DOHH2 (cell line): ENCODE measurements around the gene SP6.

Source experiments
- H3F3A ChIP-seq: fragments of 200-600 bp; sonication (generic), shearing (Covaris generic); 2 replicates; pipeline ENCODE4 v1.6.0; 2016; ENCODE audit warnings: antibody characterized with exemption, mild to moderate bottlenecking; ENCODE audit not compliant: control insufficient read depth, insufficient read depth
- H3K27ac ChIP-seq: fragments of 200-600 bp; sonication (generic); 2 replicates; pipeline ENCODE4 v1.5.1; 2014; ENCODE audit warnings: low read depth, mild to moderate bottlenecking, low read length, moderate library complexity
- H3K27me3 ChIP-seq: fragments of 200-600 bp; sonication (generic); 2 replicates; pipeline ENCODE4 v1.6.1; 2014; ENCODE audit warnings: mild to moderate bottlenecking, low read length, mixed read lengths; ENCODE audit not compliant: control insufficient read depth
- H3K36me3 ChIP-seq: fragments of 200-600 bp; sonication (generic); 2 replicates; pipeline ENCODE4 v1.6.1; 2014; ENCODE audit warnings: mild to moderate bottlenecking, low read length, moderate library complexity, mixed read lengths; ENCODE audit not compliant: control insufficient read depth
- H3K4me1 ChIP-seq: fragments of 200-600 bp; sonication (generic); 2 replicates; pipeline ENCODE4 v1.6.1; 2014; ENCODE audit warnings: mild to moderate bottlenecking, low read length, mixed read lengths; ENCODE audit not compliant: control insufficient read depth
- H3K4me2 ChIP-seq: fragments of 200-600 bp; sonication (generic); 2 replicates; pipeline ENCODE4 v1.6.0; 2014; ENCODE audit warnings: mild to moderate bottlenecking, low read length, moderate library complexity
- H3K4me3 ChIP-seq: fragments of 200-600 bp; sonication (generic); 2 replicates; pipeline ENCODE4 v1.5.1; 2014; ENCODE audit warnings: mild to moderate bottlenecking, low read length, mixed read lengths
- H3K79me2 ChIP-seq: fragments of 200-600 bp; sonication (generic); 2 replicates; pipeline ENCODE4 v1.6.1; 2014; ENCODE audit warnings: mild to moderate bottlenecking, low read length, mixed read lengths; ENCODE audit not compliant: control insufficient read depth
- H3K9me2 ChIP-seq: fragments of 200-600 bp; sonication (generic); replicated peaks from 2 replicates; pipeline ENCODE4 v1.6.1; 2014; ENCODE audit warnings: mild to moderate bottlenecking, low read length, mixed read lengths; ENCODE audit not compliant: control insufficient read depth
- H3K9me3 ChIP-seq: fragments of 200-600 bp; sonication (generic); 2 replicates; pipeline ENCODE4 v1.6.1; 2014; ENCODE audit warnings: antibody characterized with exemption, low read length, mixed read lengths; ENCODE audit not compliant: control insufficient read depth, insufficient read depth
- H4K20me1 ChIP-seq: fragments of 200-600 bp; sonication (generic); 2 replicates; pipeline ENCODE4 v1.6.0; 2014; ENCODE audit warnings: low read depth, mild to moderate bottlenecking, antibody characterized with exemption, low read length, moderate library complexity; ENCODE audit not compliant: control insufficient read depth, insufficient read depth
- EZH2phosphoT487 ChIP-seq: fragments of 200-600 bp; sonication (generic); IDR thresholded peaks from 2 replicates; pipeline ENCODE4 v1.6.1; 2017; ENCODE audit warnings: borderline replicate concordance, mild to moderate bottlenecking, antibody characterized with exemption, low read length, moderate library complexity, mixed read lengths
- TF ChIP-seq, protein P1 (sequence below): fragments of 200-600 bp; sonication (generic); IDR thresholded peaks from one replicate; pipeline ENCODE4 v1.5.1; 2014; ENCODE audit warnings: antibody characterized with exemption, mild to moderate bottlenecking, low read depth, low read length; ENCODE audit not compliant: poor library complexity, severe bottlenecking

The SP6 gene

DNA sequence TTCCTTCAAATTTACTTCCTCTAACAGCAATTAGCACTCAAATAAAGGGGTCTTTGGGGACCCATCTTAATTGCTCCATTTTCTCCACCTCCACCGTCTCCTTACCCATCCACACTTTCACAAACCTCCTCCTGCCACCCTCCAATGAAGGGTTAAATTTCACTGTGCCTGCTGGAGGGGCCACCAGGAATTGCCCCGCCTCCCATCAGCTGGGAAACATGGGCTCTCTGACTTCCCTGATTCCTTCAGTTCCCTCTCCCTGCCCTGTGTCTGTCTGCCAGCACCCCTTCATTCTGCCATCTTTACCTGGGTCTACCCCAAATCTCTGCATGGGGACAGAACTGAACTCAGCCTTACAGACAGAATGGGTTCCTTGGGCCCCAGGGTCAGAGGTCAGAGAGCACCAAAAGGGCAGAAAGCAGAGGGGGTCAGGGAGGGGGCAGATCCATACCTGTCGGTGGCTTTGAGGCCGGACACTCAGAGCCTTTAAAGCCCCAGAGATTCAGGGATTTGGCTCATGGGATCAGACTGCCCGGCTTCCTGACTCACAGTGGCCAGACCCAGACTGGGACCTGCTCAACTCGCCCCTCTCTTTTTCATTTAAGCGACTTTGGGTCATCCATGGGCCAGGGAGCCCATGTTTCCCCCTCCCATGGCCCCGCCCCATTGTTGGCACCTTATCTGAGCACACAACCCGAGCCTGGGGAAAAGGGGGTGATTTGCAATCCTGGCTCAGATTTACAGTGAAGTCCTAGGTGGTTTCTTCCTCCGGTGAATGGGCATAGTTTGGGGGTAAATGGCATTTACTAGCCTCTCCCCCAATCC is 27.5 kb upstream of the SP6 start:
- no peaks in the 10 kb centered on the region for H3K9me2 ChIP-seq
- H3K4me3 ChIP-seq: no peak overlapping the region
- no peaks in the 10 kb centered on the region for H3K9me3 ChIP-seq
- H3K4me2 ChIP-seq: no peak overlapping the region
- no peaks in the 10 kb centered on the region for H3K36me3 ChIP-seq
- H3K4me1 ChIP-seq: peaks cover 14% of the 10 kb centered on the region
- H4K20me1 ChIP-seq: no peaks in the 10 kb centered on the region
- no peaks in the 10 kb centered on the region for H3F3A ChIP-seq
- TF ChIP-seq, protein P1, sequence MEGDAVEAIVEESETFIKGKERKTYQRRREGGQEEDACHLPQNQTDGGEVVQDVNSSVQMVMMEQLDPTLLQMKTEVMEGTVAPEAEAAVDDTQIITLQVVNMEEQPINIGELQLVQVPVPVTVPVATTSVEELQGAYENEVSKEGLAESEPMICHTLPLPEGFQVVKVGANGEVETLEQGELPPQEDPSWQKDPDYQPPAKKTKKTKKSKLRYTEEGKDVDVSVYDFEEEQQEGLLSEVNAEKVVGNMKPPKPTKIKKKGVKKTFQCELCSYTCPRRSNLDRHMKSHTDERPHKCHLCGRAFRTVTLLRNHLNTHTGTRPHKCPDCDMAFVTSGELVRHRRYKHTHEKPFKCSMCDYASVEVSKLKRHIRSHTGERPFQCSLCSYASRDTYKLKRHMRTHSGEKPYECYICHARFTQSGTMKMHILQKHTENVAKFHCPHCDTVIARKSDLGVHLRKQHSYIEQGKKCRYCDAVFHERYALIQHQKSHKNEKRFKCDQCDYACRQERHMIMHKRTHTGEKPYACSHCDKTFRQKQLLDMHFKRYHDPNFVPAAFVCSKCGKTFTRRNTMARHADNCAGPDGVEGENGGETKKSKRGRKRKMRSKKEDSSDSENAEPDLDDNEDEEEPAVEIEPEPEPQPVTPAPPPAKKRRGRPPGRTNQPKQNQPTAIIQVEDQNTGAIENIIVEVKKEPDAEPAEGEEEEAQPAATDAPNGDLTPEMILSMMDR: no peak
- no peak for TF ChIP-seq EZH2phosphoT487
- no peak overlapping the region for H3K27ac ChIP-seq
- no peaks in the 10 kb centered on the region for H3K79me2 ChIP-seq
- peaks cover 34% of the 10 kb centered on the region for H3K27me3 ChIP-seq

DNA sequence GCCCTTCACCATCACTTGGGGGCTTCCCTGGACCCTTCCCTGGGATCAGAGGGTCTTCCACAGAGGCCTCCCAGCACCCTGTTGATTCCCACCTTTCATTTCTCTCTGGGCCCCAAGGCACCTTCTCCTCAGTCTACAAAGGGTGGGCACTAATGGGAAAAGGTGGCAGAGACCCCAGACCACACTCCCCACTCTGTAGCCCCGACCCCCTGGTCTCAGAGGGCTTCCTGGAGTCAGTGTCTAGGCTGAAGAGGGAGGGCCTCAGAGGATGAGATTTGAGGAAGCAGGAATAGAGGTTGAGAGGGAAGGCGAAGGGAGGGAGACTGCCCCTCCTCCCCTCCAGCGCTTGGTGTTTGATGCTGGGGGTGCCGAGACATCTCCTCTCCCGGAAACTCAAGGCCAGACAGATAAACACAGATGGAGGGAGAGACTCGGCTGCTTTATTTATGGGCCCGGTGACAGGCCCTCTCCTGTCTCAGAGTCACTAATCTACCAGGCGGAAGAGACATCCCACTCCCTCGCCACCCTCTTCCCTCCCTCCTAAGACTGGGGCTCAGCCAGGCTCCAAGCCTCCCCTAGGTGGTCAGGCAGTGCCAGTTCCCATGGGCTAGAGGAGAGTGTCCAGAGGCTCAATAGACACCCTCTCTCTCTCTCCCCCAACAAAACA is 26.5 kb upstream of the SP6 start:
- H3K27me3 ChIP-seq: peaks cover 30% of the 10 kb centered on the region
- H3K4me1 ChIP-seq: peaks cover 20% of the 10 kb centered on the region
- no peaks in the 10 kb centered on the region for H3K9me2 ChIP-seq
- H3F3A ChIP-seq: no peaks in the 10 kb centered on the region
- no peak overlapping the region for H3K27ac ChIP-seq
- H3K79me2 ChIP-seq: no peaks in the 10 kb centered on the region
- no peaks in the 10 kb centered on the region for H3K9me3 ChIP-seq
- no peaks in the 10 kb centered on the region for H3K36me3 ChIP-seq
- no peak overlapping the region for H3K4me2 ChIP-seq
- no peak overlapping the region for H3K4me3 ChIP-seq
- no peaks in the 10 kb centered on the region for H4K20me1 ChIP-seq
- TF ChIP-seq, protein P1: no peak
- TF ChIP-seq EZH2phosphoT487: no peak

DNA sequence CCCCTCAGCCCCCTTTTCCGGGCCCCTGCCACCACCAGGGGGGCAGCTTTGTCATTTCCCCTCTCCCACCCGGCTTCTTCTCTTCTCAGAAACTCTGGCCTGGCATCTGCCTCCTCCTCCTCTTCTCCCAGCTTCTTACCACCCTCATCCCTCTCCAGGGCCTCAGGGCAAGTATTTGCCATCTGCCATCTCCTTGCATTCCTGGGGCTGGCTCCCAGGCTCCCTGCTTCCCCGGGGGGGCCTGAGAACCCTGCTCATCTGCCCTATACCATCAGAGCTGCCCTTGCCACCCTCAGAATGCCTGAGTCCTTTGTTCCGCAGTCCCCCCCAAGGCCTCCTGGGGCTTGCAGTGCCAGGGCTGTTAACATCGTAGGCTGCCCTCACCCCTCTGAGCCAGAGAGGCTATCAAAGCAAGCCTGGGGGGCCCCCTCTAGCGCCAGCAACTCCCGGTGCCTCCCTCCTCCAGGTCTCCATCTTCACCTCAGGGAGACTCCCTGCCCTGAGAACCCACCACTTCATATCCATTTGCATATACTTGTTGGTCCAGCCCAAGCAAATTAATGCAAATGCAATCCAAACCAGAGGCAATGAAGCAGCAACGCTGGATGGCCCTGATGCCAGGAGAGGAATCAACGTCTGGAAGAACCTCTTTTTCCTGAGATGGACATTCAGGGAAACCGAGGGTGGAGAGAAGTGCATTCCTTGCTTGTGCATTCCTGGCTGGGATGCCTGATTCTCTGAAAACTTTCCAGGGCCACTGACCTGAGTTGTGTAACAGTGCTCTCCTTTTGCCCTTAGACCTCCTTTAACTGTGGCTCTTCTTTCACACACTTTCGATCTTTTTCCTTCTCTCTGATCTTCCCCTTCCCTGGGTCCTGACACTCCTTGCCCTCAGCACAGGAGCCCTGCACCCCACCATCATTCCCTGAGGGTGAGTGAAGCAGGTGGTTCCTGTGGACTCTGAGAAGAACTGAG is 24.3 kb upstream of the SP6 start:
- no peaks in the 10 kb centered on the region for H3F3A ChIP-seq
- H3K36me3 ChIP-seq: no peaks in the 10 kb centered on the region
- no peak for TF ChIP-seq EZH2phosphoT487
- TF ChIP-seq, protein P1: no peak
- H3K9me3 ChIP-seq: no peaks in the 10 kb centered on the region
- no peaks in the 10 kb centered on the region for H4K20me1 ChIP-seq
- peaks cover 37% of the 10 kb centered on the region for H3K27me3 ChIP-seq
- H3K4me1 ChIP-seq: peaks cover 20% of the 10 kb centered on the region
- H3K9me2 ChIP-seq: no peaks in the 10 kb centered on the region
- H3K79me2 ChIP-seq: no peaks in the 10 kb centered on the region
- H3K4me2 ChIP-seq: no peak overlapping the region
- H3K4me3 ChIP-seq: no peak overlapping the region
- no peak overlapping the region for H3K27ac ChIP-seq
